Right hindlimb (tissue), 1 donor: ENCODE data around the gene DDX20.
"Not testable (repeated sequence)": the region's sequence is repeated elsewhere in the genome, so short reads cannot be mapped to it uniquely, and the experiment has no call there.

Experiments used
- DNase-seq: peaks from one replicate; pipeline ENCODE4 v3.0.0-alpha.2; 2018

Gene DDX20

DNA sequence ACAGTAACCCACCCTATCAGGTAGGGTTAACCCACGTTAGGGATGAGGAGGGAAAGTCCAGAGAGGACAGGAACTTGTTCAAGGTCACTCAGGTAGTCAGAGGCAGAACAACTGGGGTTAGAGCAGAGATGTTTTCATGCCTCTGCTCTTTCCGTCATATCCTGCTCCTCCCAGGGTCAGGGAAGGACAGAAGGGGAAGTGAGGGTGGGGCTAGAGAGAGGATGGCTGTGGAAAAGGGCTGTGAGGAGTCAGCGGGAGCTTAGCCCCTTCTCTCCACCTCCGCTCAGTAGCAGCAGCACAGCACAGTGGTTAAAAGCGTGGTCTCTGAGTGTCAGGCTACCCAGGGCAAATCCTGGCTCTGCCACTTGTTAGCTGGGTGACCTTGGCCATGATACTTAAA lies 36.5 kb downstream of the DDX20 start:
- DNase-seq = no peak

DNA sequence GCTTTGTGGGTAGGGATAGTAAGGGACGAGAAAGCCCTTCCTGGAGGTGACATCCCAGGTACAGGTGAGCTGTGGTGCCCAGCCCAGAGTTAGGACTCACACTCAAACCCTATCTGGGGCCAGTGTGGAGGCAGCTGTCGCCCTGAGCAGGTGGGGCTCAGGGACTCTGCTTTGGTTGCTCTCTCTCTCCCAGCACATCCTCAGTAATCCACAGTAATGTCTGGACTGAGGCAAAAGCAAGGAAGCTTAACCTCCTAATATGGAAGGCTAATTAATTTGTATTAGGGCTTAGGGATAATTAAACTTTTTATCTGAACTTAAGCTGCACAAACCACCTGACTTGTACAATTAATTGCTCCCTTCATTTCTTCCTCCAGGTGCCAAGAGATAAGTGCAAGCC lies 38.2 kb downstream of the DDX20 start:
- no peak for DNase-seq

DNA sequence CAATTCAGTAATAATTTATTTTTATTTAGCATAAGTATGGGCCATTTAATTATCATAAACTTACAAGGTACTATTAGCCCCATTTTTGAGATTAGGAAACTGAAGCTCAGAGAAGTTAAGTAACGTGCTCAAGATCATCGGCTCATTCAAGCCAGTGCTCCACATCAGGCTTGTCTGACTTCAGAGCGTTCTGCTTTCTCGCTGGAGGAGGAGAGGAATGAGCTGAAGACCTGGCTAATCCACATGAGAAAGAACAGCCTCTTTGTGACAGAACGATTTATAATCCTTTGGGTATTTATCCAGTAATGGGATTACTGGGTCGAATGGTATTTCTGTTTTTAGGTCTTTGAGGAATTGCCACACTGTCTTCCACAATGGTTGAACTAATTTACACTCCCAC lies 39.7 kb downstream of the DDX20 start:
- DNase-seq = no peak

DNA sequence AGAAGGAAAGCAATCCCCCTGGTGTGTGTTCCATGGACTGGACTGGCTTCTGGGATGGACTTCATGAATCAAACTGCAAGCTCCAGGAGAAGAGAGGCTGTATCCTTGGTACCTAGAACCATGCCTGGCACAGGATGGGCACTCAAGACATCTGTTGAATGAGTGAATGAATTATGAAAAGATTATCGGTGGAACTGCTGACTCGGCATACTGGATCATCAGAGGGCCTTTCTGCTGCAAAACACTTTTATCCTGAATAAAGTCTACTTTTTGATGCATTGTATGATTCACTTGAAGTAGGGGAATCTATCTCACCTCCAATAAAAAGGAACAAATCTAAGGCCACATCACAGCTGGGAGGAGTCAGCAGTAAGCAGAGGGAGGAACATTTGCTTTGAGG lies 42.9 kb downstream of the DDX20 start:
- DNase-seq = no peak

DNA sequence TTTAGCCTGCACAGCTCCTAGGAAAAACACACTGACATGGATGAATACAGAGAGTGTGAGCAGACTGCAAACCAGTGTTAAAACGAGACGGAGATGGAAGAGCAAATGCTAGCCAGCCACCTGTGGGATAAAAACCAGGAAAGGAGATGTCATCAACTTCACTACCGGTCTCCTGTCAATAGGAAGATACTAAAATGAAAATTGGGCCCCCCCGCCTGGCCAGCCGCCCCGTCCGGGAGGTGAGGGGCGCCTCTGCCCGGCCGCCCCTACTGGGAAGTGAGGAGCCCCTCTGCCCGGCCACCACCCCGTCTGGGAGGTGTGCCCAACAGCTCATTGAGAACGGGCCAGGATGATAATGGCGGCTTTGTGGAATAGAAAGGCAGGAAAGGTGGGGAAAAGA lies 44.0 kb downstream of the DDX20 start:
- not testable (repeated sequence) for DNase-seq

DNA sequence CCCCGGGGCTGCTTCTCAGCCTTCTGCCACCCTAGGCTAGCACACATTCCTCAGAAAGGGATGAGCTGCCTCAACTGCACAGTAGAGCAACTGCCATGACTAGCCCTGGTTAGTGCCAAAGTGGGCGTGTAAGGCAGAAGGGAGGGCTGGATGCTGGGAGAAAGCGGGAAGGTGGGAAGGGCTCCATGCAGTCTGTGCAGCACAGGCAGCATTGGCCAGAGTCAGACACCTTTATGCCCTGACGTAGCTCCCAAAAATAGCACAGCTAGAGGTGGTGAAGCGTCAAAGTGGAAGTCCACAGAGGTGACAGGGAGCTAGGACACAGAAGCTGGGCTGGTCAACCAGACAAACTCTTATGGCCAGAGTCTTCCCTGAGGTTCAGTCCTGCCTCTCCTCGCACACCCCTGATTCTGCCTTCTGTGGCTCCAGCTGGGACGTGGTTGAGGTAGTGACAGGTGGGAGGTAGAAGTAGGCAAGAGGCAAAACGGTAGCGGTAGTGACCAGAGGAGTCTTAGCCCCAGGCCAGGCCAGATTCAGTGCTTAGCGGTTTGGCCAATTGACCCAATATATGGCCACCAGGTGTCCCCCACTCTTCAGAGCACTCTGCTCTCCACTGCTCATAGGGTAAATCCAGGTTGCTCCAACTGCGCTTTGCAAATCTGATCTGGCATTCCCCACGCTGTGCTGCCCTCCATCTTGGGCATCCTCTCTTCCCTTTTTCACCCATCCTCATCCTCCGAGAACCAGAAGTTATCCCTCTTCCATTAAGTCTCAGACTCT lies 45.6 kb downstream of the DDX20 start:
- DNase-seq = no peak

DNA sequence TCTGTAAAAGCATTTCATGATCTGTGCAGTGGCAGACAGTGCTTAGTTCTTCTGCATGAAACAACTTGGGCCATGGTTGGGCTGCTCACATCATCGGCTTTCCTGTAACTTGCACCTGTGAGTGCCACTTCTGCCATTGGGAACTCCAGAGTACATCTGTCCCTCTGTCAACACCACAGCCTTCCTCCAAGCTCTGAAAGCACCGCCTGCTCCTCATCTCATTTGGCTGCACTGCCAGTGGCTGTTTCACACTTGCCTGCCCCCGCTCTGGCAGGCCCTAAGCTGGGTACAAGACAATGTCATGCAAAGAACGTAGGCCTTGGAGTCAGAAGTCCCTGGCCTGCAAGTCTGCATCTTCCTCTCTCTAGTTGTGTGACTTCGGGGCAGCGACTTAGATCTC lies 46.4 kb downstream of the DDX20 start:
- DNase-seq = no peak

DNA sequence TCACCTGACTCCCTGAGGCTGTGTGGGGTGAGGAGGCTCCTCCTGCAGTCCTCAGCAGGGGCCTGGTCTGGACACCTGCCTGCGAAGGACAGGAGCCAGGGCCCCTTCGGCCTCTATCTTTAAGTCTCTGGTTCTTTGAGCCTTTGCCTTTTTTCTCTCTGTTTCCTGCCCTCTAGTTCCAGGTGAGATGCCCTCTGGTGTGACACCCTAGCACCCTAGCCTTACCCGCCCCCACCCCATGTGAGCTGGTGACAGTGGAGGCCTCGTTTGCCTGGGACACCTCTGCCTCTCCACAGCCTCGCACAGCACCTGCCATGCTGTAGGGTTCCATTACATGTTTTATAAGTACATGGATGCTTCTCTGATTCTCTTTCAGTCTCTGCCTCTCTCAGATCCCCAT lies 47.3 kb downstream of the DDX20 start:
- no peak for DNase-seq

DNA sequence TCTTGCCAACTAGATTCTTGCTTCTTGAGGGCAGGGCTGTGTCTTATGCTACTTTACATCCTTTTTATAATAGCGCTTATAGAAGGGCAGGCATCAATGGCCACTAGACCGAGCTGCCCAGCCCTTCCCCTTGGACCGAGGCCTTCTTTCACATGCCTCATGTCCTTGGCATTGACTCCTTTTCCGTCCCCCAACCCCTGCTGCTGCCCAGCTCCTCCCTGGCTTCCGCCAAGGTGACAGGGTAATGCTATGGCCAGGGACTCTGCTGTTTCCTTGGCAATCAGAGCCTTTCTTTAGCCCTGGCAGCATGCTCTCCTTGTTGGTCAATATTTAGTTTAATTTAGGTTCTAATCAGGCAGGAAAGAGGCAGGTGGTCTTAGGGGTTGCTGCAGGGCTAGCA lies 48.2 kb downstream of the DDX20 start:
- no peak for DNase-seq

DNA sequence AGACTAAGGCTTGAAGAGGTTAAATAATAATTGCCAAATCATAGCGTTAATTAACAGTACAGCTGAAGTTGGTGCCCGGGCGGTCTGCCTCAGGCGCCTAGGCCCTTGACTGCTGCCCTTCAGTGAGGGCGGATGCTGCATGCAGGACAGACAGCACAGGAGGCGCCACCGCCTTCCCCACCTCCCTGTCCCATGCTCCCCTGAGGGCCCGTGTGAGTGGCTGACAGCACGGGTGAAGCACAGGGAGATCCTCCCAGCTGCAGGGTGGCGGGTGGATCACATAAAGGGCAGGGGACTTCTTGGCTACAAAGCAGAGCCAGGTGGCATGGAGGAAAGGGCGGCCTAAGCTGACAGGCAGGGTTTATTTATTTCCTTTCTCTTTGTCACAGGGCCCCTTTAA lies 49.1 kb downstream of the DDX20 start:
- DNase-seq = no peak

DNA sequence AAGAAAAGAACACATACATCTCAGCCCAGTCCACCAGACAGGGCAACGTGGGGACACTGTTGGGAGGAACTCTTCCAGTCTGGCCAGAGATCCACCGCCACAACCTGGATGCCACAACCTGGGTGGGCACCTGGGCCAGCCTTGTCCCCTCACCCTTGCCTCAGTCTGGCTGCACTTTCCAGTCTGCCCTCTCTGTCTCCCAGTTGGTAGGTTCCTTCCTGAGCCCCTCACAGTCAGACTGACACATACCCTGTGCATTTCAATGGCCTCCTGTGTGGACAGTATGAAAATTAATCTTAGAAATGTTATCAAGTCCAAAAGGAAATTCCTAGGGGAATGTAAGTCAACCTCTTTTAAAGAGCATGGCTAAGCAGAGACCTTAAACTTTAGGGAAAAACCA lies 49.5 kb downstream of the DDX20 start:
- no peak for DNase-seq

DNA sequence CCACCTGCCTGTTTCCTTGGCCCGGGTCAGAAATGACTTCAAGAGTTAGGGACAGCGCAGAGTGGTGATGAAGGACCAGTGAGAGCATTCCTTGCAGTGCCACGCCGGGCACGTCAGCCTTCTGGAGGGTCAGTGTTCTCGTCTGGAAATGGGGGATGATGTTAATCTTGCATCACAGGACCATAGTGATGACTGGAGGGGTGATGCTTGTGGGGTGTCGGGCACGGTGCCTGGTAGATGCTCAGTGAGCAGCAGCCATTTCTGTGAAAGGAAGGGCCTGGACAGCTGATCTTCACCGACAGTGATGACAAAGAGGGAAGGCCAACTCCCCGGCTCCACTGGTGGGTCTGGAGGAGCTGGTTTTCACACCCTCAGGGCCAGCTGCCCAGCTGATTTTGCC lies 56.2 kb downstream of the DDX20 start:
- DNase-seq = no peak

DNA sequence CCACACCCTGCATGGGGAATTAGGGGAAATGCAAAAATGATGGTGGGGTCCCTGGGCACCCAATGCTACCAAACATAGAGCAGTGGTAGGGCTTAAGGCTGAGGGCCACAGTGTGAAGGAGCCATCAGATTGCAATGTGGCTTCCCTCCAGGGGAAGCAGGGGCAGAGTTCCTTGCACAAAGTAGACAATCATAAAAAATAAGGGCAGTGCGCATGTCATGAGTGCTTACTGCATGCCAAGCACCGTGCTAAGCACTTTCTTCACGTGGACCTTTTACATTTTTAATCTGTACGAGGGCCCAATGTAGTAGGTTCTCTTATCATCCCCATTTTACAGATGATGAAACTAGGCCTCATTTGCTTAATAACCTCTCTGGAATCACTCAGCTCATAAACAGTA lies 56.6 kb downstream of the DDX20 start:
- DNase-seq = no peak

DNA sequence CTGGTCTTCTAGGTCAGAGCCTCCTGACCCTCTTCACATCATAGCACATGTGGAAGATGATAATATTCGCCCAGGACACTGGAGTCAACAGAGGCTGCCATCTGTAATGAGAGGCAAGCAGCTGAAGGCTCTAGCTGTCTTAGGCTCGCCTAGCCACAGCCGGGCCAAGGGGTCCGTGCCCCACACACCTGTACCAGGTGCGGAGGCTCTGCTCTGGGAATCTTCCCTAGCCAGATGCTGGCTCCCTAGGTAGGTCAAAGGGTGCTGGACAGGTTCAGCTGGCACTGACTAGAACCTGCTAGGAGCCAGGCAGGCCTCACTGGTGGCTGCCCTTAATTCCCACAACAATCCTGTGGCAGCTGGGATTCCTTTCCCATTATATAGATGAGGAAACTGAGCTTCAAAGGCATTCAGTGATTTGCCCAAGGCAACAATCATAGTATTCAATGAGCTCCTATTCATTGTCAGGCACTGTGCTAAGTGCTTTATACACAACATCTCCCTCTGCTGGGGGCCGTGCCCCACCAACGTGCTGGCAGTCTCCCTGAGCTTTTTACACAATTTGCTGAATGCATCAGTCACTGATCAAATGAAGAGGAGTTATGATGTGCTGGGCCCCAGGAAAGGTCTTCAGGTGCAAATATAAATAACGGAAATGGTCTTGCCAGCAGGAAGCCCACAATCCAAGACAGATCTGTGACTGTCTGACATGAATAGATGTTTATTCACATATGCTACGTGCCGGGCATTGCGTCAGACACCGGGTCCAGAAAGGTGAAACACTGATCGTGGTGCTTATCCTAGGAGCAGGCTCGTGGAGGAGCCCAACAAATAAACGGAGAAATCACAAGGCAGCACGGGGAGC lies 58.0 kb downstream of the DDX20 start:
- no peak for DNase-seq

DNA sequence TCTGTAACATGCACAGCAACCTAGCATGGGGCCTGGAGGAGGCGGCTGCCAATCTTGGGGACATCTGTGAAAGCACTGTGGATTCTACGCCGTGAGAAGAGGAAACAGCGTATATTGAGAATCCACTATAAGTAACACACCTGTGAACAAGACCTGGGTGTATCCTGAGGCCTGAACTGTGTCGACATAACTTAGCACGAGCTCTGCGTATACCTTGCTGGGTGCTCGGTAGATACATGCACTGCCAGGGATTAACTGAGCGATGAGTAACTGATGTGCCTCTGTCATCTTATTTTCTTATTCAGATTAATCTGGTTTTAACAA lies 58.6 kb downstream of the DDX20 start:
- DNase-seq = no peak

DNA sequence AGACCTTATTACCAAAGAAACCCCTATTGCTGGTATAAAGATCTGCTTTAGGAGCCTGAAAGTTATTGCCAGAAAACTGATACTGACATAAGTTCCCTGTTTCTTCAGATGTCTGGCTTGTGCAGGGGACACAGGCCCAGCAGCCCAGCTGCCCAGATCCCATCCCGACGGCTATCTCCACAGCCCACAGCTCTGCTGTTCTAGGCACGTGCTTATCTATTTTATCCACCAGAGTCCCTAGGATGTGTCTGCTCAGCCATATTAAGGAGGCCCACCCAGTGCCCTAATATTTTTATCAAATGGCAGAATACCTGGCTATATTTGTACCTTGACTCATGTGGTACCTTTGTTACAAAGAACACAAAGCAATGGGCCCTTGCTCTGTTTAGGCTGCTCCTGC lies 58.9 kb downstream of the DDX20 start:
- no peak for DNase-seq
